ENCODE data around the gene ASCC3.

DNA sequence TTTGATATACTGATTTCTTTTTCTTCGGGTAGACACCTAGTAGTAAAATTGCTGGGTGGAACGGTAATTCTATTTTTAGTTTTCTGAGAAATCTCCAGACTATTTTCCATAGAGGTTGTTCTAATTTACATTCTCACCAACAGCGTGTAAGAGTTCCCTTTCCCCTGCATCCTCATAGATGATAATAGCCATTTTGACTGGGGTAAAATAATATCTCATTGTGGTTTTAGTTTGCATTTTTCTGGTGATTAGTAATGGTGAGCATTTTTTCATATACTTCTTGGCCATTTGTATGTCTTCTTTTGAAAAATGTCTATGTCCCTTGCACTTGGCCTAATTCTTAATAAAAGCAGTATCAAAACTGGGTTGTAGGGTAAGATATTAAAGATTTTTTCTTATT, 267.5 kb downstream of the ASCC3 start:
- TF ChIP-seq, protein P1, sequence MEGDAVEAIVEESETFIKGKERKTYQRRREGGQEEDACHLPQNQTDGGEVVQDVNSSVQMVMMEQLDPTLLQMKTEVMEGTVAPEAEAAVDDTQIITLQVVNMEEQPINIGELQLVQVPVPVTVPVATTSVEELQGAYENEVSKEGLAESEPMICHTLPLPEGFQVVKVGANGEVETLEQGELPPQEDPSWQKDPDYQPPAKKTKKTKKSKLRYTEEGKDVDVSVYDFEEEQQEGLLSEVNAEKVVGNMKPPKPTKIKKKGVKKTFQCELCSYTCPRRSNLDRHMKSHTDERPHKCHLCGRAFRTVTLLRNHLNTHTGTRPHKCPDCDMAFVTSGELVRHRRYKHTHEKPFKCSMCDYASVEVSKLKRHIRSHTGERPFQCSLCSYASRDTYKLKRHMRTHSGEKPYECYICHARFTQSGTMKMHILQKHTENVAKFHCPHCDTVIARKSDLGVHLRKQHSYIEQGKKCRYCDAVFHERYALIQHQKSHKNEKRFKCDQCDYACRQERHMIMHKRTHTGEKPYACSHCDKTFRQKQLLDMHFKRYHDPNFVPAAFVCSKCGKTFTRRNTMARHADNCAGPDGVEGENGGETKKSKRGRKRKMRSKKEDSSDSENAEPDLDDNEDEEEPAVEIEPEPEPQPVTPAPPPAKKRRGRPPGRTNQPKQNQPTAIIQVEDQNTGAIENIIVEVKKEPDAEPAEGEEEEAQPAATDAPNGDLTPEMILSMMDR (IDR thresholded peaks at IDR 0.05; ENCODE audit: borderline replicate concordance, extremely low read depth, low read length, poor library complexity, severe bottlenecking) = no peak
- TF ChIP-seq EZH2 (IDR thresholded peaks at IDR 0.05; ENCODE audit: borderline replicate concordance, low read depth, low read length, severe bottlenecking) = no peak
